Islet of Langerhans (tissue), 1 donor: ENCODE data around the gene MPRIP.
"Not testable (repeated sequence)": the region's sequence is repeated elsewhere in the genome, so short reads cannot be mapped to it uniquely, and the experiment has no call there.

Experiments used
- FAIRE-seq: peaks from one replicate; lab custom pipeline; 2011; peaks lifted over from hg19 to GRCh38; lab: Jason Lieb, UNC

MPRIP gene

DNA sequence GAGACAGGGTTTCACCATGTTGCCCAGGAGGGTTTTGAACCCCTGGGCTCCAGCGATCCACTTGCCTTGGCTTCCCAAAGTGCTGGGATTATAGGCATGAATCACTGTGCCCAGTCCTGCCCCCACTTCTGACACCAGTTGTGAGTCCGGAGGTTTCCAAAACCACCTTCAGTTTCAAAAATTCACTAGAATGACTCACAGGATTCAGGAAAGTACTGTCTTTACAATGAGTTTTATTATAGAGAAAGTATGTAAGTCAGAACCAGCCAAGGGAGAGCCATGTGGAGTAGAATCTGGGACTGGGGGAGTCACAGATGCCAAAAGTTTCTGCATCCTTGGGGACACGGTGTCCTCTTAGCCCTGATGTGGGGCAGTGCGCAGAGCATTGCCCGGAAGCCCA, 108.8 kb downstream of the MPRIP start:
- no peak for FAIRE-seq

DNA sequence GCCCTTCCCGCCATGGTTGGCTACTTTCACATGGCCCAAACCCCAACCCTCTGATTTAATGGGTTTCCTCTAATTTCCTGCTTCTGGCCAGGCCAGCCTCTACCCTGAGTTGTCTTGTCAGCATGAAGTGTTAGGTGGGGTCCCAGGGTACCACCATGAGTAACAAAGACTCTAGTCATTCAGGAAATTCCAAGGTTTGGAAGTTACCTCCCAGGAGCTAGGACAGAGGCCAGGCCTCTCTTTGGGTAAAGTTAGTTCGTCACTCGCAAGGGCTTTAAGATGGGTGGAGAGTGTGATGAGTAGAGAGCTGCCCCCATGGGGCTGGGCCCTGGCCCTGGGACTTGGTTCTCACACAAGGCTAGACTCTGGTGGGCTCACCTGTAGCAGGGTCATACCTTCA, 109.3 kb downstream of the MPRIP start:
- no peak for FAIRE-seq

DNA sequence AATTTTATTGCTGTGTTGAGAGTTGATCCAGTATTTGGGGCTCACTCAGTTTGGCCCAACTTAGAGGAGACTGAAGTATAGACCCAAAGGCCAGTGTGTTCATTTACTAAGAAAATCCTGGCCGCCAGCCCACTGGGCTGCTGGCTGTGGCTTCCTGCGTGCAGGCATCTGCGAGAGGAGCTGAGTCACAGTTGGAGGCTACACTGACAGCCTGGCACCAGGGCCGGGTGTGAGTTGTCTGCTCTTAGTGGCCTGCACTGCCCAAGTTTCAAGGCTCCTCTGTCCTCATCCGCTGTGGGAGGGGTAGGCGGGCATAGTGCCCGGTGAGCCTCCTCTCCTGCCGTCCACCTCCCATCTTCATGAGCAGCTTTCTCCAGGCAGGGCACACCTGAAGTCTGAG, 109.7 kb downstream of the MPRIP start:
- FAIRE-seq = no peak

DNA sequence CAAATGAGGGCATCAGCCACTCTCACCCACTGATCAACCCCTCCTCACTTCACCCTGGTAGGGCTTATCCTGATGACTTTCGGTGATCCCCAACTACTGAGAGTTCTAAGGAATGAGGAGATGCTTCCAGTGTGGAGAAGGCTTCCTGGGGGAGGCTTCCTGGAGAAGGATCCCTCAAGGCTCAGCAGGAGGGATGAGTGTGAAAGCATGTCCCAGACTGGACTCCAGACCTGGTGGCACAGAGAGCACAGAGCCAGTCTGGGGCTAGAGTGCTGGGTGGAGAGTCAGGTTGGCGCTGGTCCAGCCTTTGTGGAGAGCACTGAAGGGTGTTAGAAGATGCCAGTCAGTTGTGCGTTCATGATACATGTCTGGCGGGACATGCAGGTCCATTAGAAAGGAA, 110.1 kb downstream of the MPRIP start:
- no peak for FAIRE-seq

DNA sequence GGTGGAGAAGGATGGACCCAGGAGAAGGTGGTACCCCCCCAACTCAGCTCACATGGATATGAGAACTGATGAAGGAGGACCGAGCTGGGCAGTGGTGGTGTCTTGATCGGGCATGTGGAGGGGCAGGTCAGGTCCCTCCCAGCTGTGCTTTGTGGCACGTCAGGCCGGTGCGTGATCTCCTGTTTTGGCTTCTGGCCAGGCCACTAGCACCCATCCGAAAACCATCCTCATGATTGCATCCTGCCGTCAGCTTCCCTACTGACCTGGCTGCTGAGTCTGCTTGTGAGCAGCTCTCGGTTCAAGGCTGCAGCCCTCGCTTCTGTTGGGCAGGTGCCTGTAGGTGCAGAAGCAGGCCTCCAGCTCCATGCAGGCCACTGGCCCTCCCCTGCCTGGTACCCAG, 110.8 kb downstream of the MPRIP start:
- no peak for FAIRE-seq

DNA sequence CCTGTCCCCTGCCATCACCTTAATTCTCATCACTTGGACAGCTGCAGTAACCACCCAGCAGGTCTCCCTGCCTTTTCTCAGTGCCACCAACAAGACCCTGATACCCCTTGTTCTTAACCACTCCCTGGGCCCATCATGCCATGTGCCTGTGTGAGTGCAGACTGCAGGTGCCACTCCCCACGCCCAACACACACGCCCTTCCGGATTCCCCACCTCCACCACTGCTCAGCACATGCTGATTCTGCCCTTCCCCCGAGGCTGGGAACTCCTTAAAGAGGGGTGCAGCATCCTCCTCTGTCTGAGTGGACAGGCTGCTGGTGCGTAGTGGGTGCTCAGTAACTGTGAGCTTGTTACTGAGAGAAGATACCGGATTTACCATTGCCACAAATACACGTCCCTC, 111.5 kb downstream of the MPRIP start:
- FAIRE-seq = no peak

DNA sequence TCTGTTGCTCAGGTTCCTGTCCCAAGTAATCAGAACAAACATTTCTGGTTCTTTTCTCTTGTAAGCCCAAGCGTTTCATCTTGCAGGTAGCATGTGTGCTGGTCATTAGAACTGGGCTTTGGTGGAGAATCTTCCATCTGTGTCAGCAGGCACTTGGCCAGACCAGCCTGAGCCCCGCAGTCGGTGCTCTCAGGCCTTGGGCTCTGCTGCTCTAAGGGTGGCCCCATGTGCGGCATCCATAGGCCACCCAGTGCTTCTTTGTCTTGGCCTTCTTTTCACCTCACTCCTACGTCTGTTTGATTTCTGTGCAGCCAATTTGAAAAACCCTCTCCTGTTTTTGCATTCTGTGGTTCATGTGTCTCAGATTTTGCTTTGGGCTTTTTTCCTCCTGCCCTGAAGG, 112.3 kb downstream of the MPRIP start:
- FAIRE-seq = no peak

DNA sequence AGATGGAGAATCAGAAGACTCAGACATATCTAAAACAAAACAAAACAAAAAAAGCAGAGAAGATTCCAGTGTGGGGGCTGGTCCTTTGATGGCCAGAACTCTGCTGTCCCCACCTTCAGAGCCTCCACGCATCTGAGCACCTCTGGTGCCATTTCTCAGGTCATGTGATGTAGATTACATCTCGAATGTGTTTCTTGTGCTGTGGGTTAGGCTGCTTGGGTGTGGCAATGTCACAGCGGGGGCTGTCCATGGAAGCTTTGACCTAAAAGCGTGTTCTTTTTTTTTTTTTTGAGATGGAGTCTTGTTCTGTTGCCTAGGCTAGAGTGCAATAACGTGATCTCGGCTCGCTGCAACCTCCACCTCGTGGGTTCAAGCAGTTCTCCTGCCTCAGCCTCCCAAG, 112.7 kb downstream of the MPRIP start:
- no peak for FAIRE-seq

DNA sequence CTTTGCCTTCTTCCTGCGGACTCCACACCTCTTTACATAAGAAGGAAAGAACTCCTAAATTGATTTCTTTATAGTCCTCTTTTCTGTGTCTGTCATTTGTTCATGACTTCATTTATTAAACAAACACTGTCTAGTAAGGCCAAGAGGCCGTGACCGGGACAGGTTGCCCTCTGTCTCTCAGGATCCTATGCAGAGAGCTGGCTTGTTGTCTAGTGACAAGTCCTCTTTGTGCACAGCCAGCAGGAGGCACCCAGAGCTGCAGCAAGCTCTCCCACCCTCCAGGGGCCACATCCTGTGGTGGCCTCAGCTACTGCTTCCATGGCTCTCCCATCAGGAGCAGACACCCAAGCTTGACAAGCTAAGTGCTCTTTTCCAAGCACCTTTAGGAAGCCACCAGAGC, 113.3 kb downstream of the MPRIP start:
- FAIRE-seq = no peak

DNA sequence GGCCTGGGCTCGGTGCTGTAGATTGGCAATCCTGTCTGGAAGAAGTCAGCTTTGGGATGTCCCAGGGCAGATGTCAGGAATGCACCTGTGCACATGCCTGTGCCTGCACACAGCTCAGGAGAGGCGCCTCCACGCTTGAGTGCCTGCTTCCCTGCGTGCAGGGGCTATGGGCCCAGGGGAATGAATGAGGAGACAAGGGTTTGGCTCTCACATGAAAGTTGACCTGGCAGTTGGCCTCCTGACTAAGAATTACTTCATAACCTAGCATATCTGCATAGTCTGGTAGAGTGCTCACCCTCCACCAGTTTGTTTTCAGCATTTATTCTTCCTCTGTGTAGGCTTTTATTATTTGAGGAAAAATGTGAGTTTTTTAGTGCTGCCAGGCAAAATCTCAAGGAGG, 113.8 kb downstream of the MPRIP start:
- no peak for FAIRE-seq

DNA sequence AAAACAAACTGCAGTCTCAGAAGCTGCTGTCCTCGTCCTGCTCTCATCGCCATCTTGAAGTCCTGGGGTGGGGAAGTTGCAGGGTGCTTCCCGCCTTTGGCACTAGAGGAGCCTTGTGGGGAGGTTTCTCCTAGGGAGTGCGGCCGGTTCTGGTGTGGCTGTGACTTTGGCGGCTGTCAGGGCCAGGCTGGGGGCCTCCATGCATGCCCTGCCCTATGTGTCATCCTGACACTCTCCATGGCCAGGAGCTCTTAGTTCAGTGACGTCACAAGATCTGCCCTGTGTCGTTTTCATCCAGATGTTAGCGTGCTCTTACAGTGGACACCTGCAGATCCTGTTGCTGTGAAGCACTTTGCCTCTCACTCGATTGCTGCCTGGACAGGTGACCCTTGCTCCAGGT, 114.3 kb downstream of the MPRIP start:
- FAIRE-seq = no peak

DNA sequence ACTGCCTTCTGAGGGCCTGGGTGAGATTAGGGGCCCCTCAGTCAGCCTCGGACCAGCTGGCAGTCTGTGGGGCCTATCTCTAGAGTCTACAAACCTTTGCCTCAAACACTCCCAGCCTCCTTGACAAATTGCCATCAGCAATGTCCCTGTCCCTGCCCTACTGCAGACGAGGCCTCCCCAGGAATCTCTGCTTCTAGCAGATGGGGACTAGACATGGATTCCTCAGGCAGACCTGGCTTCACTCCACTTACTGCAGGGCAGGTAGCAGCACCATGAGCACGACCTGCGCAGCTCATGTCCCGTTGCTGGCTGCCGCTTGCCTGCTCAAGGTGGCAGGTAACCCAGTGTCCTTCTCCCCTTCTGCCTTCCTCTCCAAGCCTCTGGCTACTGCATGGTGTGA, 114.8 kb downstream of the MPRIP start:
- FAIRE-seq = no peak

DNA sequence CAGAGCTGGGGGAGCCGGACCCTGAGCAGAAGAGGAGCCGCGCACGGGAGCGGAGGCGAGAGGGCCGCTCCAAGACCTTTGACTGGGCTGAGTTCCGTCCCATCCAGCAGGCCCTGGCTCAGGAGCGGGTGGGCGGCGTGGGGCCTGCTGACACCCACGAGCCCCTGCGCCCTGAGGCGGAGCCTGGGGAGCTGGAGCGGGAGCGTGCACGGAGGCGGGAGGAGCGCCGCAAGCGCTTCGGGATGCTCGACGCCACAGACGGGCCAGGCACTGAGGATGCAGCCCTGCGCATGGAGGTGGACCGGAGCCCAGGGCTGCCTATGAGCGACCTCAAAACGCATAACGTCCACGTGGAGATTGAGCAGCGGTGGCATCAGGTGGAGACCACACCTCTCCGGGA, 116.2 kb downstream of the MPRIP start:
- FAIRE-seq = not testable (repeated sequence)

DNA sequence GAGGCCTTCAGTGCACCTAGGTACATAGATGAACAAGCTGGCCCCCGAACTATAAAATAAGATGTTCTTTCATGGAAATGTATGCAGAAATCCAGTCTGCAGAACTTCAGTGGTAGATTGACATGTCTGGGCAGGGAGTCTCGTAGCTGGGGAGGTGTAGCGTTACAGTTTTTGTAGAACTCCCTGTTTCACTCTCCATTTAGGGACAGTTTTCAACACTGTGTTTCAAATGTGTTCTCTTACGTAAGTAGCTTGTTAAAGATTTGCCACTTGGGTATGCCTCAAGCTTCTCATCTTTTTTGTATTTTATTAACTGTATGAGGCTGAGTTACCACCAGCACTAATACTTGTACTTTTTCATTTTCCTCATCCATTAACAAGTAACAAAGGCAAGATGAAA, 117.3 kb downstream of the MPRIP start:
- no peak for FAIRE-seq

DNA sequence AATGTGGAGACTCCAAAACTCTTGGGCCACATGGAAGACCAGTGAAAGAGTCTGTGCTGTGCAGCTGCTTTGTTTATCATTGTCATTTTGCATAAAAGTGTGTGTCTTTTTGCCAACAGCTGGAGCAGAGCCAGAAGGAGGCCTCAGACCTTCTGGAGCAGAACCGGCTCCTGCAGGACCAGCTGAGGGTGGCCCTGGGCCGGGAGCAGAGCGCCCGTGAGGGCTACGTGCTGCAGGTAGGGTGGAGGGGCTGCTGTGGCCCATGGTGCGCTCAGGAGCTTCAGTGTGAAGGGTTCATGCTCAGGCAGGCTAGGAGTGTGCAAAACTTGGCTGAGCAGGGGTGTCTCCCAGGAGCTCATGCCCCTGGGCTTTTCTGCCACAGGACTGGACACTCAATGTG, 118.9 kb downstream of the MPRIP start:
- FAIRE-seq = no peak

DNA sequence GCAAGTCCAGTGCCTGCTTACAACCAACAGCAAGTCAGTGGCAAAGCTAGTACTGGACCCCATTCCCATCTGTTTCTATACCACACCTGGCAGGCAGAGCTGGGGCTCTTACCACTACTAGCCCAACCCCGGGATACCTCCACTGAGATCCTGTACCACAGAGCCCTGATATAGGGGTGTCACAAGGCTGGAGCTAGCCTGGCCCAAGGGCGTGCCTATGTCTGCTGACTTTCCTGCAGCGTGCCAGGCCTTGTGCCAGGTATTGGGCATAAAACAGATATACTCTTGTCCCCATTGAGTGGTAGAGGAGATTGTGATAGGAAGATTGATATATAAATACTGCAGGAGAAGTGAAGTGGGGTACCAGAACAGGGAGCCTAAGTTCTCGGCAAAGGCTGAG, 119.5 kb downstream of the MPRIP start:
- FAIRE-seq = no peak

DNA sequence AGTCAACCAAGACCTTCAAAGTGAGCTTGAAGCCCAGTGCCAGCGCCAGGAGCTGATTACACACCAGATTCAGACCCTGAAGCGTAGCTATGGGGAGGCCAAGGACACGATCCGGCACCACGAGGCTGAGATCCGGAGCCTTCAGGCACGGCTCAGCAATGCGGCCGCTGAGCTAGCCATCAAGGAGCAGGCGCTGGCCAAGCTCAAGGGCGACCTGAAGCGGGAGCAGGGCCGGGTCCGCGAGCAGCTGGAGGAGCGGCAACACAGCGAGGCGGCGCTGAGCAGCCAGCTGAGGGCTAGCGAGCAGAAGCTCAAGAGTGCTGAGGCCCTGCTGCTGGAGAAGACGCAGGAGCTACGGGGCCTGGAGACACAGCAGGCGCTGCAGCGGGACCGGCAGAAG, 121.9 kb downstream of the MPRIP start:
- no peak for FAIRE-seq

DNA sequence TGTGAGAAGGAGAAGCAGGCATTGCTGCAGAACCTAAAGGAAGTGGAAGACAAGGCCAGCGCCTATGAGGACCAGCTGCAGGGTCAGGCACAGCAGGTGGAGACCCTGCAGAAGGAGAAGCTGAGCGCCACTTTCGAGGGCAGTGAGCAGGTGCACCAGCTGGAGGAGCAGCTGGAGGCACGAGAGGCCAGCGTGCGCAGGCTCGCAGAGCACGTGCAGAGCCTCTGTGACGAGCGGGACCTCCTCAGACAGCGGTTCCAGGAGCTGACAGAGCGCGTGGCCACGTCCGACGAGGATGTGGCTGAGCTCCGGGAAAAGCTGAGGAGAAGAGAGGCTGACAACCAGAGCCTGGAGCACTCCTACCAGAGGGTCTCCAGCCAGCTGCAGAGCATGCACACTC, 122.4 kb downstream of the MPRIP start:
- no peak for FAIRE-seq

DNA sequence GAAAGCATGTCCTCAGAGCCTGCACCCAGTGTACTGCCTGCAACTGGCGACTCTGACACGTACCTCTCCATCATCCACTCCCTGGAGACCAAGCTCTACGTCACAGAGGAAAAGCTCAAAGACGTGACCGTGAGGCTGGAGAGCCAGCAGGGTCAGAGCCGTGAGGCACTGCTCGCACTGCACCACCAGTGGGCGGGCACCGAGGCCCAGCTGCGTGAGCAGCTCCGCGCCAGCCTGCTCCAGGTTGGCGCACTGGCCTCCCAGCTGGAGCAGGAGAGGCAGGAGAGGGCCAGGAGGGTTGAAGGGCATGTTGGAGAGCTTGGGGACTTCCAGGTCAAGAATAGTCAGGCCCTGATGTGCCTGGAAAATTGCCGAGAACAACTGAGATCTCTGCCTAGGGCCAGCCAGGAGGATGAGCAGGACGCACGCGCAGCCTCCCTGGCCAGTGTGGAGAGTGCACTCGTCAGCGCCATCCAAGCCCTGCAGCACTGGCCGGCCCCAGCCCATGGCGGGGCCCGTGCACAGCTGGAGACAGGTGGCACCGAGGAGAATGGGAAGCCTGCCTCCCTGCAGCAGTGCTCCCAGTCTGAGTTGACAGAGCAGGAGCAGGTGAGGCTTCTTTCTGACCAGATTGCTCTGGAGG, 123.5 kb downstream of the MPRIP start:
- FAIRE-seq = no peak

DNA sequence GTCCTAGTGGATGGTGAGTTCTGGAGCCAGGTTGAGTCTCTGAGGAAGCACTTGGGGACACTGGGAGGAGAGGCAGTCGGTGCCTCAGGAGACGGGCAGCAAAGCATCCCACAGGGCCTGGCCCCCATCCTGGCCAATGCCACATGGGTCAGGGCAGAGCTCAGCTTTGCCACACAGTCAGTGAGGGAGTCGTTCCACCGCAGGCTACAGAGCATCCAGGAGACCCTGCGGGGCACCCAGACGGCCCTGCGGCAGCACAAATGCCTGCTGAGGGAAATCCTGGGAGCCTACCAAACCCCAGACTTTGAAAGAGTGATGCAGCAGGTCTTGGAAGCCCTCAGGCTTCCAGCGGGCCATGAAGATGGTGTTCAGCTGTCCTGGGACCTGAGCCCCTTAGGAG, 124.2 kb downstream of the MPRIP start:
- FAIRE-seq = no peak

DNA sequence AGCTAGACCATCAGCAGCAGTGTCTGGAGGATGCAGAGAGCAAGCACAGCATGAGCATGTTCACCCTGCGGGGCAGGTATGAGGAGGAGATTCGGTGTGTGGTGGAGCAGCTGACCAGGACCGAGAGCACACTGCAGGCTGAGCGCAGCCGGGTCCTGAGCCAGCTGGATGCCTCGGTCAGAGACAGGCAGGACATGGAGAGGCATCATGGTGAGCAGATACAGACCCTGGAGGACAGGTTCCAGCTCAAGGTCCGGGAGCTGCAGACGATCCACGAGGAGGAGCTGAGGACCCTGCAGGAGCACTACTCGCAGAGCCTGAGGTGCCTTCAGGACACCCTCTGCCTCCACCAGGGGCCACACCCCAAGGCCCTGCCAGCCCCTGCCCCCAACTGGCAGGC, 125.1 kb downstream of the MPRIP start:
- FAIRE-seq = no peak

DNA sequence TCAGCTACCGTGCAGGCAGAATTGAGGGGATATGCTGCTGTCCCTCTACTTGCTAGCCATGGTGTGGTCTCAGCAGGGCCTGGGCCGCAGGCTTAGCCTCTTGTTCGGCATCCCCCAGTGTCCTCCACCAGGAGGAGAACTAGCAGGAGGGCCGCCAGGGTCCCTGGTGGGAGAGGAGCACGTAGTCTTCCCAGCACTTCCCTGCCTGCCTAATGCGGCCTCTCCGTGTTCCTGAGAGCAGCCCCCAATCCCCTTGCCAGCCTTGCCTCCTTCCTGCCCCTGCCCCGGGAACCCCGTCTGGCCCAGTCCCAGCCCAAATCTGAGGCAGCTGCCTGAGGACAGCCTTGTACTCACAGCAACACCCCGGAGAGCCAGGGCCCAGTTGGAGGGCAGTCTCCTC, 125.7 kb downstream of the MPRIP start:
- FAIRE-seq = no peak

DNA sequence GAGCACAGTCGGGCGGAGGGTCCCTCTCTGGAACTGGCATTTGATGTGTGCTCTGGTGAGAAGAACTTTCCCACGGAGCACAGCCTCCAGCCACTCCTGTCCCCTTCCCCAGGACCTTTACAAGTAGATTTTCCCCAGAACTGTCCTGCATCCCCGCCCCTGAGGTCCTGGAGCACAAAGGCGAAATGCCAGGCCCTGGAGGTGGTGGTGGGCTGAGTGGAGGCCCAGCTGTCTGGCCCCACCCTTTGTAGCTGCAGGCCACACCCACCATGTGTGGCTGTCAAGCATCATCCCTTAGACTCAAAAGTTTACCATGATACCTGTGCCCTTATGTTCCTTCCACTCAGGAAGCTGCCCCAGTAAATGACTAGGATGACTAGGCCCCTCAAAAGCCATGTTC, 126.1 kb downstream of the MPRIP start:
- FAIRE-seq = no peak

DNA sequence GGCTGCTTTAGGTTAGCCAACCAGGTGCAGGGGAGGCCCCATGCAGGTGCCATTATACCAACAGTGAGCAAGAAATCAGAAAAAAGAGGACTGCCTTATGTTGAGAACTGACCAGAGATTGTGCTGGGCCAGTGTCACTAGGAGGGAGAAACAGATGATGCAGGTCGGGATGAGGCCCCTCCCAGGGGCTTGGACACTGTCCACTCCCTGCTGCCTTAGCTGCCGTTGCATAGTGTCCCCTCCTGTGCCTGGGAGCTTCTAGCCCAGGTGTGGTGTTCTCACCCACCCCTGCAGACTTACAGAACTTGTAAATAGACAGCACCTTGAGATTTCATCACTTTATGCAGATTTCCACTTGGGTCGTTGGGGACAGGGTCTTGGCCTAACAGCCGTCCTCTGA, 127.1 kb downstream of the MPRIP start:
- no peak for FAIRE-seq

DNA sequence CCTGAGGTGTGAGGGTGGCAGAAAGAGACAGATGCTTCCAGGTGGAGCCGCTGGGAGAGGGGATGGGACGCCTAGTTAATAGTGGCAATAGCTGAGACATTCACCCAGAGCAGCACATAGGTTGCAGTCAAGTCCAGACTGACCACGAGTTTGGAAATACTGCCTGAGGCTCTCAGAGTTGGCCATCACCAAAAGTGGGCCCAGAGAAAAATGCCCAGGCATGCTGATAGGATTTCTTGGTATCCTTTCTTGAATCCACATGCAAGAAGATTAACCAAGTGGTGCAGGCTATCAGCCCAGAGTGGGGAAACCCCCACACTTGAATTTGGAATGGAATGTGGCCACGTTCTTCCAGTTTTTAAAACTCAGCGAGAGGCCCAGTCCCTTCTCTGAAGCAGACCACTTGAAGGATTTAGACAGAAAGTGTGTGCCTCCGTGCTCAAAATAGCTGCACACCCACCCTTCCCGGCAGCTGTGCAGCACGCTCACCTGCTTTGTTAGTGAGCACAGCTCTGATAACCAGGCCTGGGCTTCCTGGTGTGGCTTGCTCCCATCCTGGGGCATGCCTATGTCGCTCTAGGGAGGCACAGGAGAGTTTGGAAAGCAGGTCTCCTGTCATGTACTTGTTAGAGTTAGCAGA, 128.2 kb downstream of the MPRIP start:
- no peak for FAIRE-seq
